Gastrocnemius medialis (tissue), 4 donors: ENCODE results near the gene FBLN7.

Experiments used
- POLR2A ChIP-seq, 2 donors: fragments of 450-650 bp; IDR thresholded peaks; one replicate each; pipeline ENCODE4 v1.6.1; 2017; ENCODE audit warnings: antibody characterized with exemption in 2 of 2, mild to moderate bottlenecking in 2 of 2, moderate library complexity in 2 of 2
- TF ChIP-seq, protein P1 (sequence below), 5 experiments: fragments of 450-650 bp in 3 of 5; fragments of 200-600 bp in 2 of 5; sonication (generic) in 2 of 5; IDR thresholded peaks in 4 of 5; conservative IDR thresholded peaks in 1 of 5; 1 replicate in 4 of 5; 2 replicates in 1 of 5; pipeline ENCODE4 v1.5.1; 2016 to 2019; ENCODE audit warnings: antibody characterized with exemption in 5 of 5, mild to moderate bottlenecking in 3 of 5, moderate library complexity in 3 of 5

DNA sequence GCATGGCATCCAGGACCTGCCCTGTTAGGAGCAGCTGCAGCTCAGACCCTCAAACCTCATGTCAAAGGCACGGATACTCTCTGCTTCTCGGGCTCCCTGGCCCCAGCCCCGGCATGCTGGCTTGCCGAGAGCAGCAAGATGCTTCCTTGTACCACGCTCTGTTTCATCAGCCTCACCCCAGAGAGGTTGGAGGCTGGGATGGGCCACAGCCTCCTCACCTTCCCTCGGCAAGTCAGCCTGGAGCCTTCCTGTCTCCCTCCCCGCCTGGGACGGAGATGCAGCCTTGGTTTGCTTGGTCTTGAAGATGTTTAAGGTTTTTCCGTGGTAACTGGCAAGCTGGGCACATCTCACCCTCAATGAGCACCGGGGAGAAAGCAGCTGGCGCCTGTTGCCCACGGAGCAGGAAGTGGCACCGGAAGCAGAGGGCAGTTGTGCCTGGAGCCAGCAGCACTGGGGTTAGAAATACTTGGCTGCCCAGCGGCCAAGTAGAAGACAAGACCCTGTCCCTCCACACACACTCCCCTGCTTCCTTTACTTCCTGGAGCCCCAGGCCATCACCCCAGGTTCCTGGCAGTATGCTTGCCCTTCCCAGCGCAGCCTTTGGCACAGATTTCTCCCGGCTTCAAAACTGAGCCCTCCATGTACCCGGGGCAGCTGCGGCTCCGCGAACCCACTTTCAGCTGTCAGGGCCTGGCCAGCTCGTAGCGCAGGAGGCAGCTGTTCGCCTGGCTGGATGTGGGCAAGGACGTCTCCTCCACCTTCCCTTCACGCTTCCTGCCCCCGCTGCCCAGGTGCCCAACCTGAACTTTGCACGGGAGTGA, 17.4 kb downstream of the FBLN7 start:
- TF ChIP-seq, protein P1, sequence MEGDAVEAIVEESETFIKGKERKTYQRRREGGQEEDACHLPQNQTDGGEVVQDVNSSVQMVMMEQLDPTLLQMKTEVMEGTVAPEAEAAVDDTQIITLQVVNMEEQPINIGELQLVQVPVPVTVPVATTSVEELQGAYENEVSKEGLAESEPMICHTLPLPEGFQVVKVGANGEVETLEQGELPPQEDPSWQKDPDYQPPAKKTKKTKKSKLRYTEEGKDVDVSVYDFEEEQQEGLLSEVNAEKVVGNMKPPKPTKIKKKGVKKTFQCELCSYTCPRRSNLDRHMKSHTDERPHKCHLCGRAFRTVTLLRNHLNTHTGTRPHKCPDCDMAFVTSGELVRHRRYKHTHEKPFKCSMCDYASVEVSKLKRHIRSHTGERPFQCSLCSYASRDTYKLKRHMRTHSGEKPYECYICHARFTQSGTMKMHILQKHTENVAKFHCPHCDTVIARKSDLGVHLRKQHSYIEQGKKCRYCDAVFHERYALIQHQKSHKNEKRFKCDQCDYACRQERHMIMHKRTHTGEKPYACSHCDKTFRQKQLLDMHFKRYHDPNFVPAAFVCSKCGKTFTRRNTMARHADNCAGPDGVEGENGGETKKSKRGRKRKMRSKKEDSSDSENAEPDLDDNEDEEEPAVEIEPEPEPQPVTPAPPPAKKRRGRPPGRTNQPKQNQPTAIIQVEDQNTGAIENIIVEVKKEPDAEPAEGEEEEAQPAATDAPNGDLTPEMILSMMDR (IDR thresholded peaks at IDR 0.05 in 4 of 5, conservative IDR thresholded peaks at IDR 0.05 in 1 of 5), result no peak
- TF ChIP-seq POLR2A (IDR thresholded peaks at IDR 0.05), result no peak
